Ishikawa (cell line): ENCODE data around the gene KCNIP4.

ENCODE experiments used
- CEBPB ChIP-seq: IDR thresholded peaks from 2 replicates; pipeline ENCODE4 v1.6.1; 2012
- CREB1 ChIP-seq: IDR thresholded peaks from 2 replicates; pipeline ENCODE4 v1.6.1; 2012; ENCODE audit warnings: low read depth
- EGR1 ChIP-seq: IDR thresholded peaks from 2 replicates; pipeline ENCODE4 v1.6.1; 2012
- EP300 ChIP-seq: IDR thresholded peaks from 2 replicates; pipeline ENCODE4 v1.6.1; 2012; ENCODE audit warnings: borderline replicate concordance
- FOXM1 ChIP-seq: IDR thresholded peaks from 2 replicates; pipeline ENCODE4 v1.6.1; 2012; ENCODE audit warnings: low read depth, borderline replicate concordance
- MAX ChIP-seq: IDR thresholded peaks from 2 replicates; pipeline ENCODE4 v1.6.1; 2012
- NFIC ChIP-seq: IDR thresholded peaks from 2 replicates; pipeline ENCODE4 v1.6.1; 2012
- RAD21 ChIP-seq: IDR thresholded peaks from 2 replicates; pipeline ENCODE4 v1.6.1; 2012; ENCODE audit warnings: low read depth
- TAF1 ChIP-seq: IDR thresholded peaks from 2 replicates; pipeline ENCODE4 v1.6.1; 2012; ENCODE audit warnings: low read depth, mild to moderate bottlenecking
- TCF12 ChIP-seq: IDR thresholded peaks from 2 replicates; pipeline ENCODE4 v1.6.1; 2012; ENCODE audit warnings: low read depth
- USF1 ChIP-seq: IDR thresholded peaks from 2 replicates; pipeline ENCODE4 v1.6.1; 2012
- YY1 ChIP-seq: IDR thresholded peaks from 2 replicates; pipeline ENCODE4 v1.6.1; 2012; ENCODE audit warnings: low read depth
- ZBTB7A ChIP-seq: IDR thresholded peaks from 2 replicates; pipeline ENCODE4 v1.6.1; 2012; ENCODE audit warnings: low read depth
- TF ChIP-seq, protein P1 (sequence below): IDR thresholded peaks from 2 replicates; pipeline ENCODE4 v1.6.1; 2012; ENCODE audit warnings: low read depth, mild to moderate bottlenecking

DNA sequence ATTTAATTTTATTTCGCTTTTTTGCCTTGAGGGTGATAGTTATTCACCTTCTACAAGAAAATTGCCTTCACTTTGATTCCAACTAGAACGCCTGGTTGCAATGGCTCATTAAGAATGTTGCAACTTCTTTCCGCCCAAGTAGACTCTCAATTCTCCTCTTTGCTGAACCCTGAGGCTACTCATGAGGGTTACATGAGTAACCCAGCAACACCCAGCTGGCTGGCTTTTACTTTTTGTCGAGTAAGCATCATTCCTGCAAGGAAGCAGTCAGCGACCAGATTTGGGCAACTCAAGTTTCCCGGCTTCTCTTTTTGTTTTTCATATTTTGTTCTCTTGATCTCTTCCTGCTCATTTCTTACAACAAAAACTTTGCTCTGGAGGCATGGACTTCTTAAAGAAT is 752.9 kb downstream of the KCNIP4 start:
- TF ChIP-seq, protein P1, sequence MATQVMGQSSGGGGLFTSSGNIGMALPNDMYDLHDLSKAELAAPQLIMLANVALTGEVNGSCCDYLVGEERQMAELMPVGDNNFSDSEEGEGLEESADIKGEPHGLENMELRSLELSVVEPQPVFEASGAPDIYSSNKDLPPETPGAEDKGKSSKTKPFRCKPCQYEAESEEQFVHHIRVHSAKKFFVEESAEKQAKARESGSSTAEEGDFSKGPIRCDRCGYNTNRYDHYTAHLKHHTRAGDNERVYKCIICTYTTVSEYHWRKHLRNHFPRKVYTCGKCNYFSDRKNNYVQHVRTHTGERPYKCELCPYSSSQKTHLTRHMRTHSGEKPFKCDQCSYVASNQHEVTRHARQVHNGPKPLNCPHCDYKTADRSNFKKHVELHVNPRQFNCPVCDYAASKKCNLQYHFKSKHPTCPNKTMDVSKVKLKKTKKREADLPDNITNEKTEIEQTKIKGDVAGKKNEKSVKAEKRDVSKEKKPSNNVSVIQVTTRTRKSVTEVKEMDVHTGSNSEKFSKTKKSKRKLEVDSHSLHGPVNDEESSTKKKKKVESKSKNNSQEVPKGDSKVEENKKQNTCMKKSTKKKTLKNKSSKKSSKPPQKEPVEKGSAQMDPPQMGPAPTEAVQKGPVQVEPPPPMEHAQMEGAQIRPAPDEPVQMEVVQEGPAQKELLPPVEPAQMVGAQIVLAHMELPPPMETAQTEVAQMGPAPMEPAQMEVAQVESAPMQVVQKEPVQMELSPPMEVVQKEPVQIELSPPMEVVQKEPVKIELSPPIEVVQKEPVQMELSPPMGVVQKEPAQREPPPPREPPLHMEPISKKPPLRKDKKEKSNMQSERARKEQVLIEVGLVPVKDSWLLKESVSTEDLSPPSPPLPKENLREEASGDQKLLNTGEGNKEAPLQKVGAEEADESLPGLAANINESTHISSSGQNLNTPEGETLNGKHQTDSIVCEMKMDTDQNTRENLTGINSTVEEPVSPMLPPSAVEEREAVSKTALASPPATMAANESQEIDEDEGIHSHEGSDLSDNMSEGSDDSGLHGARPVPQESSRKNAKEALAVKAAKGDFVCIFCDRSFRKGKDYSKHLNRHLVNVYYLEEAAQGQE, result no peak
- no peak for TF ChIP-seq EP300
- TF ChIP-seq CREB1, result no peak
- no peak for TF ChIP-seq MAX
- TF ChIP-seq RAD21, result no peak
- TF ChIP-seq YY1, result no peak
- no peak for TF ChIP-seq TCF12
- TF ChIP-seq ZBTB7A, result no peak
- TF ChIP-seq TAF1, result no peak
- no peak for TF ChIP-seq CEBPB
- no peak for TF ChIP-seq USF1
- TF ChIP-seq EGR1, result no peak
- TF ChIP-seq FOXM1, result no peak
- no peak for TF ChIP-seq NFIC
